HG03558 (cell line): Measurements from ENCODE around the gene POLR3B.
A peak's percentile ranks its signal among the peaks of the same experiment; 100 is the strongest.
"Not testable (repeated sequence)": the region's sequence is repeated elsewhere in the genome, so short reads cannot be mapped to it uniquely, and the experiment has no call there.

Experiments used
- ATAC-seq: cut with Tn5 transposase; IDR thresholded peaks from one replicate; pipeline ENCODE4 v1.9.1; 2021; ENCODE audit warnings: moderate number of reproducible peaks; ENCODE audit not compliant: unreplicated experiment; ENCODE audit errors: extremely low read depth

POLR3B gene

DNA sequence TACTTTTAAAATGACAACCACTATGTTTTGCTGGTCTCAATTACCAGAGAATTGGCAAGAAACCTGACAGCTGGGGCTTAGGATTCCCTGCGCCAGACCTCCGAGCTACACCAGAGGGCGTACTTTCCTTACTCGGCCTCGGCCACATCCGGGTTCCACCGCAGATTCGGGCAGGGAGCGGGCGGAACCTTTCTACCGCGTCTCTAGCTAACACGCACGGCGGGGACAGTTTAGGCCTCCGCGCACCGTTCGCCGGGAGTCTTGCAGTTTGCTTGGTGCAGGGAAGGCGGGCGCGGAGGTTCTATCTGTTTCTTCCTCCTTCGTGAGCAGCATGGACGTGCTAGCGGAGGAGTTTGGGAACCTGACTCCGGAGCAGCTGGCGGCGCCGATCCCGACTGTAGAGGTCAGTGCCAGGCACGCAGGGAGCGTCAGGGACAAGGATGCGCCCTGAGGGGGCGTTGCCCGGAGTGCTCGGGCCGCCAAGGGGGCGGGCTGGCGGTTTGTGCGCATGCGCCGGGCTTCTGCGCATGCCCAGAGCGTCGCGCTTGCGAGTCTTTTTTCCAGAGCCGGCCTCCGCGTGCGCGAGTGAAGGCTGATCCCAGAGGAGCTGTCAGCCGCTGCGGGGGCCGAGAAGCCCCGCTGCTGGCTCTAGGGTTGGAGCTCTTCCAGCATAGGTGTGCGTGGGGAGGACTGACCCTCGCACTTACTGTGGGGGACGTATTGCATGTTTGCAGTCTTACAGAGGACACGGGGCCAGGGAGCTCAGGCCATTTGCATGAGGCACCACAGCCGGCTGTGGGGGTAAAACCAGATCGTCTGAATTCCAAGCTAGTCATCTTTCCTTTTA, at the start of gene POLR3B:
Gene POLR3B, plus strand, starts transcription at position 200 of the 847 bp plus-strand sequence. Its CDS starts 132 bp downstream, at position 332.
- ATAC-seq, result peak; percentile 69

DNA sequence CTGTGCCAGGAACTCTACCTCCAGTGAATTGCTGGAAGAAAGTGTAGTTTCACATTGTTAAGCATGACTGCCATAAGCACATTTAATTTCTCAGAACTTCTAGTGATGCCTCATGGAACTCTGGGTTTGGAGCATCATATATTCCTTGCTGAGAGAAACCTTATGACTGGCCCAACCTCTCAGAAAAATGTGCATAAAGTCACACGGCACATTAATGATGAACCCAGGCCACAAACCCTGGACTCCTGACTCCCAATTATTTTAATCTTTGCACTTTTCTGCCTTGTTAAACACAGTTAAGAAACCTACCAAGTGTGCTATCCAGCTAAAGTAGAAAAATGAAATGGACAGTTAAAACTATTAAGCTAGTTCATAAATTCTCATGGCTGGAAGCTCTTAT, 49.4 kb upstream of the POLR3B start:
- ATAC-seq, result no peak

DNA sequence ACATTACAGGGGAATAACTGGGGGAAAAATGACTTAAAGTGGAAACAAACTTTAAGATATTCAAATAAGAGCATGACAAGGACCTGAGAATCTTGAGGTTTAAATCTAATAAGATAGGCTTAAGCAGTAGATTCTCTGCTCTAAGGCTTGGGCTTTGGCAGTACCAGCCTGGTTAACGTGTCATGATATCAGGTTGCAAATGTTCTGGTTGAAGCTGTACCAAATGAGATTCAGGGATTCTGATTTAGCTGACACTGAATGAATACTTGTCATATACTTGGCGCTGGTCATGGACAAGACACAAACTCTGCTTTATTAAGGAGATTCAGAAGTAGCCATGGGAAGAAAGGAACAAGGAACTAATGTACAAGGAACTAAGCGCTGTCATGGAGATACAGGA, 48.9 kb upstream of the POLR3B start:
- no peak for ATAC-seq

DNA sequence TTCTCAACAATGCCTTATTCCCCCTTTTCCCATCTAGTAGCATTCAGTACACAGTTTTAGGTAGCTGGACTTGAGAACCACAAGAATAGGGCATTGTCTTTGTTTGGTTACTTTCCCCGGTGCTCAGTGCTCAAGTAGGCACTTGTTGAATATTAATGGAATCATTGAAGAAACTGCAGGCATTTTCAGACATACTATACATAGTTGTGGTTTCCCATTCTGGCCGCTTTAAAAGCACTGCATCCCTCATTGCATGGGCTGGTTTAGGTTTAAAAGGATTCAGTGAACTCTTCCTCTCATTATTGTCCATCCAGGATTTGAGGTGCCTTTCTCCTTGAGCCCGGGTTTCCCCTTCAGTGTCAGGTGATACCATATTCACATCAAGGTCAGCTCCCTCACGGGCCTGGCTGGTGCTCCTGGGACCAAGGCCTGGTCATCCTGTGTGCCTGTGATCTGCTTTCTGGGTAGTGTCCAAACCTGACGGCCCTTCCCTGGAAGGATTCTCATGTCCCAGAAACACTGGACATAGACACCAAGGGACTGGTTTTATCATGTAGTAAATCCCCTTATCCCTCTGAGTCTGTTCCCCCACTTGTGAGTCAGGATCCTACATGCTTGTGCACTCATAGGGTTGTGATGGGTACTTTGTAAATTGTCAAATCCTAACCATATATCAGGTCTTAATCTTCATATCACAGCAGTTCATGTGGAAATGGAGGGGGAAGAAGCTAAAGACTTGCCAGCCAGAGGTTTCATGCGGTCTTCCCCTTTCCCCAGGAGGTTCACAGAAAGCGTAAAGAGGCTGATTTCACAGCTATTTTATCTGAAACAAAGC, 47.7 kb upstream of the POLR3B start:
- no peak for ATAC-seq

DNA sequence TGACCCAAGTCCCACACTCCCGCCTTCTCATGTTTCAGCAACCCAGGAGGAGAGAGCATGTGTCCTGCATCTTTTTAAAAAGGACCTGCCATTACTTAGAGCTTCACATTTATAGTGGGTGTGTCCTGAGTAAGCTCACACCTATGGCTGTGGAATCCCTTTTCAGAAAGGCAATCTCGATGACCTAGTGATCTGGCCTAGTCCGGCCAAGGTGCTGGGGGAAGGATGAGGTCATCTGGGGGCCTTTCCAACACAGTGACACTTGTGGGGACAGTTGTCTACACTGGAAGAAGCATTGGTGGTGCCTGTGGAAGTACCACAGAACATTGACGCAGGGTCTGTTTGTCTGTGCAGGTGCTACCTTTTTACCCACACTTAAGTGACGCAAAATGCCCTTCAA, 46.9 kb upstream of the POLR3B start:
- no peak for ATAC-seq

DNA sequence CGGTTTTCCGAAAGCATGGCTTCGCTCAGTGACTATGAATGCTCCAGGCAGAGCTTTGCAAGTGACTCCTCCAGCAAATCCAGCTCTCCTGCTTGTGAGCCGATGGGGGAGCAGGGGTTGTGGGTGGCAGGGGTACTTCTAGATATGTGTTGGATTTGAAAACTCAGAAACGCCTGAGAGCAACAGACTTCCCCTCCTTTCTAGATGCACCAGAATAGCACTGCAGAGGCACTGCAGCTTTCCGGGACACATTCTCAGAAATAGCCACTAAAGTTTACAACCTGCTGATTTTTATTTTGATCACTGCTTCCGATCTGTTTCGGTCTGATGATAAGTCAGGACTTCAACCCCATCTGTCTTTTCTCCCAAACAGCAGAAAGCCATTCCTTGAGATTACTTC, 46.4 kb upstream of the POLR3B start:
- ATAC-seq, result no peak

DNA sequence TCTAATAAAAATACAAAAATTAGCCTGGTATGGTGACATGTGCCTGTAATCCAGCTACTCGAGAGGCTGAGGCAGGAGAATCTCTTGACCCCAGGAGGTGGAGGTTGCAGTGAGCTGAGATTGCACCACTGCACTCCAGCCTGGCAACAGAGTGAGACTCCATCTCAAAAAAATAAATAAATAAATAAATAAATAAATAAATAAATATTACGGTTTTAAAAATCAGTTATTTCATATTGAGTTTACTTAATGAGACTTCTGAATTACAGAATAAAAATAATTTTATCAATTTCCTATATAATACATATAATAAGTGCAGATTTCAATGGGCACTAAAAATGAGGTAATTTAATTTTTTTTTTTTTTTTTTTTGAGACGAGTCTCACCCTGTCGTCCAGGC, 44.1 kb upstream of the POLR3B start:
- ATAC-seq, result not testable (repeated sequence)

DNA sequence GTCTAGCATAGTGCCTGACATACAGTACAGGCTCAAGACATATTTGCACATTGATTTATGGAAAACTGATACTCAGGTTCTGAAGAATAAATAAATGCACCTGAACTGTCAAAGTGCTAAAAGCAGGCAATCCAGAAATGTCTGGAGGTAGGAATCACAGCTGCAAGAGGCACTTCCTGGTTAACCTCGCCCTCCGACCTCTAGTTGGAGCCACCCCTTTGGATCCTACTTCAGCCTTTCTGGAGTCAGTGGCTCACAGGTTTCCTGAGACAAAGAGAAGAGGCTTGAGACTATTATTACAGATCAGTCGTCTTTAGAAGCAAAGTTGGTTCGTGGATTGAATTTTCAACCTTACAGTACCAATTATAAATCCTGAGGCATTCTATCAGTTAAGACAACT, 42.0 kb upstream of the POLR3B start:
- ATAC-seq, result no peak

DNA sequence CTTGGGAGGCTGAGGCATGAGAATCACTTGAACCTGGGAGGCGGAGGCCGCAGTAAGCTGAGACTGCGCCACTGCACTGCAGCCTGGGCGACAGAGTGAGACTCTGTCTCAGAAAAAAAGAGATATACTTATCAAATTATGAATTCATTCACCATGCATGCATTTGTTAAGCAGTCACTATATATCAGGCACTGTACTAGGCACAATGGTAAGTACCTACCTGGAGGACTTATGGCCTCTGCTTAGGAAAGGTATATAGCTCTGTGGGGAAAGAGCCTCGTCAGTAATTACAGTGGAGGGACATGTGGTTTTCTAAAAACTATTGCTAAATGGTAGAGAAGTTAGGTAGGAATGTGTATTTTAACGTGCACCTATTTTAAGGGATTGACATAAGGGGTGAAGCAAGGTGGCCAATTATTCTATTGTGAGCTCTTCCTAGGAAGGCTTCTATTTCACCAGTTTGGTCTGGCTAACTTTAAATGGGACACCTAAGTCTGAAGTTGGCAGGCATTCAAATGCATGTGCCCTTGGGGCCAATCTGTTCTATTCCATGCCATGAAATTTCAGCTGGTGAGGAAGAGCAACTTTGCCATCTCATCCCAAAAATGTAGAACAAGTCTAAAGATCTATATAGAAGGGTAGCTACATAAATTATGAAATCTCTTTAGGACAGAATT, 40.0 kb upstream of the POLR3B start:
- no peak for ATAC-seq

DNA sequence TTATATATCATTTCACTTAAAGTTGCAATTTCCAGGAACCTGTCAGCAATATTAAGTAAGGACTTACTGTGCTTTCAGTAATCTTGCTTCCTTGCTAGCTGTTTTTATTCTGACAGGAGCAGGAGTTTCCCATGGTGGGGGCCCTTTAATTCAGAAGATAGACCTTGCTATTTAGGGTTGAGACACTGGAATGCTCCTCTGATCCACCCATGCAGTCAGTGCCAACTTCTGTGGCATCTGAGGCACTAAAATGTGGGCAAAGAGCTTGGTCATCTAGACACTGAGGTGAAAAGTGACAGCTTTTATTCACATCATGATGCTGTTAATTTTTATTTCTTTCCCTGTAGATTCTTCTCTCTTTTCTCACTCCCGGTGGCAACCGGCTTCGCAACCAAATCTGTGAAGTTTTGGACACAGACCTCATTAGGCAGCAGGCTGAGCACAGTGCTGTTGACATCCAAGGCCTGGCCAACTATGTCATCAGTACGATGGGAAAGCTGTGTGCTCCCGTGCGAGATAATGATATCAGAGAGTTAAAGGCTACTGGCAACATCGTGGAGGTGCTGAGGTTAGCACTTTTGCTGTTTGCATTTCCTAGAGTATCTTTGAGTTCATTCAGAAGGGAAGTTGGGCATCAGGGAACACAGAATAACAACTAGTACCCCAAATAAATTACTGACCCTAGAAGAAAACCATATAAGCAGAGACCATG, 36.3 kb upstream of the POLR3B start:
- no peak for ATAC-seq

DNA sequence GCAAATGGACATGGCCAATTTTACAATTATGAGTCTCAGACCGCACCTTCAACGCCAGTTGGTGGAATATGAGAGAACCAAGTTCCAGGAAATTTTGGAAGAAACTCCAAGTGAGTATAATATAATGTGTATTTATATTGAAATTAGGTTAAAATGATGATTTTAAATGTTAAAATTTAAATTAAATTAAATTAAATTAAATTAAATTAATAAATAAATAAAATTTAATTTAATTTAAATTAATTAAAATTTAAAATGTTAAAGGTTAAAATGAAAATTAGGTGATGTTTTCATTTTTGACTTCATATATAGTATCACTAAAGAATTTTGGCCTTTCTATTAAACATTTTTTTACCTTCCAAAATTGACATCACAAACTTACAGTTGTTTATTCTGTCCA, 34.0 kb upstream of the POLR3B start:
- no peak for ATAC-seq

DNA sequence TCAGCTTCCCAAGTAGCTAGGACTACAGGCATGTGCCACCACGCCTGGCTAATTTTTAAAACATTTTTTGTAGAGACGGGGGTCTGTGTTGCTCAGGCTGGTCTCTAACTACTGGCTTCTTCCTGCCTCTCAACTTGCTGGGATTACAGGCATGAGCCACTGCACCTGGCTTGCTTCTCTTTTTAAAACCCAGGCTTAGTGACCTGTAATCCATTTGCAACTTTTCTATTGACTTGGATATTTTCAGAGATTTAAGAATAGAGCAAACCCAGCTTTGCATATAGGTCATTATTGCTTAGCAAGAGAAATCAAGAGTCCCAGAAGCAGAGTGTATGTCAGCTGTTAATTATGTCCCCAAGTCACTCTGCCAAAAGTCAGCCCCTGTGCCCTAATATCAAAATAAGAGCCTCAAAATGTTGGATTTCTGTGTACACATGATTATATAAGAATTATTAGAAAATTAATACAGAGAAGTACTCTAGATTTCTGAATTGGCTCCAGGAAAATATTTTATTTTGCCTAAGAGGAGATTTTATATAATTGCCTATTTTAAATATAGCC, 30.2 kb upstream of the POLR3B start:
- no peak for ATAC-seq

DNA sequence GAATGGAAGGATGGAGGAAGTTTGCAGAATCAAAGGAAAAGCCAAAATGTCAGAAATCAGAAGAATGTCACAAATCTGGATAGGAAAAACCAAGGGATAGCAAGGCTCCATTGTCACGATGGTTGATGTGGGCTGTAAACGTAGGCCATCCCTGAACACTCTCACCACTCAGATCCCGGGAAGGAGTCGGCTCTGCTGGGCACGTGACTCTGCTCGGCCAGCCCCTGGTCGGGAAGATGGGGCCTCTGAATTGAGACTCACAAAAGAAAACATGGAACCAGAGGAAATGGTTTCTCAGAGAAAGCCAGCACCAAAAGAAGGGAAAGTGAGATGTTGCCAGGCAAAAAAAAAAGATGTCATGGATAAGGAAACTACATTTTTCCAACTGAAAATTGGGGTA, 28.8 kb upstream of the POLR3B start:
- no peak for ATAC-seq

DNA sequence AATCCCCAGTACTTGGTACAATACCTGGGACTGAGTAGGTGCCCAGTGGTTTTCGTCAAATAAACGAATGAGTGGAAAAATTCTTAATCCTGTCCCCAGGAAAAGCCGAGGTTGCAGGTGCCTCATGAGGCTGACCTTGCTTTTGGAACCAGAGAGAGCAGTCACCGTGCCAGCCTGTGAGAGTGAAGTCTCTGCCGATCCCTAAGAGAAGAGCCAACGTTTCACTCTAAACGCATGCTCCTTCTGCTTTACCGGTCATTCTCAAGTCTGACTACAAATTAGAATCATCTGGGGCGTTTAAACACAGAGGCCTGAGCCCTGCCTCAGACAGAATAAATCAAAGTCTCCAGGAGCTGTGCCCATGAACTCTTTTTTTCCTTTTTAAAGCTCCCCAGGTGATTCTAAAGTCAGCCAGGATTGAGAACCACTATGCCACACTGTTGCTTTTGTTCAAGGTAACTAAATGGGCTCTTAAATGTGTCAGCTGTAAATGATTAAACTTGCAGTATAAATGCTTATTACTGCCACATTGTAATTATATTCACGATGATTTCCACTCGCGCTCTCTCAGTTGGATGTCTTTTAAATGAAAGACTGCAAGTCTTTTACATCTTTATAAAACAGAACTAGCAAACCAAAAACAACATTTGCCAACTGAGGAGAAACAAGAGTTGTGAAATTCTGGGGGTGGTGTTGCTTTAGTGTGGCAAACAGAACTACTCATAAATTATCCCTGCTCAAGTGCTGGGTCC, 28.1 kb upstream of the POLR3B start:
- no peak for ATAC-seq

DNA sequence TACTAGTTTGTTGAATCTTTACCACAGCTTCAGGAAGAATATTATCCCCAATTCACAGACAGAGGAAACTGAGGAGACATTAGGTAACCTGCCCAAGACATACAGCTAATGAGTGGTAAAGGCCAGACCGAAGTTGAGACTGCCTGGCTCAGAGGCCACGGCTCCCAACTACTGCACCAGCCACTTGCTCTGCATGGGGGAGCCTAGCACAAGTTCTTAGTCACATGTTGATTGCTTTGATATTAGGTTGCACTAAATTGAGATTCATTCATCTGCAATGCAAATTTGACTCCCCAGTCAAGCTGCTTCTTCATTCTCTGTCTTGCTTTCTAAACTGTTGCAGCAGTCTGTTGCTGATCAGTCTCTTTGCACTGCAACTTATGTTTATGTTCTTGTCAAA, 25.9 kb upstream of the POLR3B start:
- ATAC-seq, result no peak

DNA sequence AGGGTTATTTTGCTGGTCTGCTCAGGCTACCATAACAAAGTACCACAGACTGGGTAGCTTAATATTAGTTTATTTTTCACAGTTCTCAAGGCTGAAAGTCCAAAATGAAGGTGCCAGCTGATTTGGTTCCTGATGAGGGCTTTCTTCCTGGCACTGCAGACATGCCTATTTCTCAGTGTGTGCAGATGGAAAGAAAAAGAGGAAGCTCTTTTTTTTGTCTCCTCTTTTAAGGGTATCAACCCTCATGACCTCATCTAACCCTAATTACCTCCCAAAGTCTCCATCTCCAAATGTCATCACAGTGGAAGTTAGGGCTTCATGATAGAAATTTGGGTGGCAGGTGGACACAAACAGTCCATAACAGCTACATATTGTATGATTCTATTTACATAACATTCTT, 25.0 kb upstream of the POLR3B start:
- ATAC-seq, result no peak

DNA sequence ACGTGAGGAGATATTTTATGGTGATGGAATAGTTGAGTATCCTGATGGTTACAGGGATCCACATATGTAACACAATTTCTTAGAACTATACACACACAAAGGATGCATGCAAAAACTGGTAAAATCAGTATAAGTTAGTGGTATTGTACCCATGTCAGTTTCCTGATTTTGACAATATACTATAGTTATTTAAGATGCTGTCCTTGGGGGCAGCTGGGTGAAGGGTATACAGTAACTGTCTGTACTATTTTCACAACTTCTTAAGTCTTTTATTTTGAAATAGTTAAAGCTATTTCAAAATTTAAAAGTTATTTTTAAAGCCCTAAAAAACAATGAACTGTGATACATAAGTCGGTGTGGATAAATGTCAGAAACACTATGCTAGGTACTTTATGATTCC, 24.5 kb upstream of the POLR3B start:
- ATAC-seq, result no peak

DNA sequence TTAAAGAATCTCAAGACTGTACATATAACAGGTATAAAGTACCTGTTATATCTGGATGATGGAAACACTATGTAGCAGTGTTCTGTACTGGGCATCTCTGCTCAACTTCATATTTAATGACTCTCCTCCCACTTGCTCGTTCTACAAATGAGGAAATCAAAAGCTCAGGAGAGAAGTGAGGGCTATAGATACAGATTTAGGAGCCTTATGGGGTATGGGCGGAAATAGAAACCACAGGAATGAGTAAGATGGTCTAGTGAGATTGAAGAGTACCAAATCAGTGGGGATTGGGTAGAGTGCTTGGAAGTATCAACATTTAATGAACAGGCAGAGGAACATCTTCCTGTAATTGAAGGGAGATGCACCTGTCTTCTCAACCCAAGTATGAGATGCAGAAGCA, 23.8 kb upstream of the POLR3B start:
- ATAC-seq, result no peak

DNA sequence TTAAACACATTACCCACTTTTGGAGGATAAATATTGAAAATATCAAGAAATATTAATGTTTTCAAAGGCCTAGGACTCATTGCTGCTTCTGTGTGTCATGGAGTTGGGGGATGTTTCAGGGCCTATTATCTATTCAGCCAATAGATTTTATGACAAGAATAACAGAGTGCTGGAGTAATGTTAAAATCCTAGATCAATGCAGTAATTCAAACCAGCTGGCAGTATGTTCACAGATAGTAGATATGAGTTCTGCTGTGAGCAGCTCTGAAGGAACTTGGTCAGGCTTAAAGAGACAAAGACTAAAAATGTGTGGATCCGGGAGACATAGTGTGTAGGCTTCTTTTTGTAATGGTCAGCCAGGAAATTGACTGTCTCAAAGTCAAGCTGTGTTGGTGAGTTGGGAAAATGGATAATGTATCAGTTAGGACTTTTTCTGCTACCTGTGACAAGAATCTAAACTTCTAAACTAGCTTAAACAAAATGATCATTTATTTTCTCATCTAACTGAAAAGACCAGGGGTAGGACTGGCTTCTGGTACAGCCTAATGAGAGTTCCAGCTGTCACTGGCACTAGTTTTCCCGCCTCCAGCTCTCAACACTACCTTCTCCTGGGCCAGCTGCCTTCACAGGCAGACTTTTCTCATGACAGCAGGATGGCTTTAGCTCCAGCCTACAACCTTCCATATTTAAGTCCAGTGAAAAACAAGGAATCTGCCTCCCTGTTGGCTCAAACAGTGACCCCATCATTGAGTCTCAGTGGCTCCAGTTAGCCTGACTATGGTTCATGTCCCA, 16.3 kb upstream of the POLR3B start:
- no peak for ATAC-seq
